DOHH2 (cell line): Measurements from ENCODE around the gene PPP1R15A.

Experiments used
- H3F3A ChIP-seq: fragments of 200-600 bp; sonication (generic), shearing (Covaris generic); 2 replicates; pipeline ENCODE4 v1.6.0; 2016; ENCODE audit warnings: antibody characterized with exemption, mild to moderate bottlenecking; ENCODE audit not compliant: control insufficient read depth, insufficient read depth
- H3K27ac ChIP-seq: fragments of 200-600 bp; sonication (generic); 2 replicates; pipeline ENCODE4 v1.5.1; 2014; ENCODE audit warnings: low read depth, mild to moderate bottlenecking, low read length, moderate library complexity
- H3K27me3 ChIP-seq: fragments of 200-600 bp; sonication (generic); 2 replicates; pipeline ENCODE4 v1.6.1; 2014; ENCODE audit warnings: mild to moderate bottlenecking, low read length, mixed read lengths; ENCODE audit not compliant: control insufficient read depth
- H3K36me3 ChIP-seq: fragments of 200-600 bp; sonication (generic); 2 replicates; pipeline ENCODE4 v1.6.1; 2014; ENCODE audit warnings: mild to moderate bottlenecking, low read length, moderate library complexity, mixed read lengths; ENCODE audit not compliant: control insufficient read depth
- H3K4me1 ChIP-seq: fragments of 200-600 bp; sonication (generic); 2 replicates; pipeline ENCODE4 v1.6.1; 2014; ENCODE audit warnings: mild to moderate bottlenecking, low read length, mixed read lengths; ENCODE audit not compliant: control insufficient read depth
- H3K4me2 ChIP-seq: fragments of 200-600 bp; sonication (generic); 2 replicates; pipeline ENCODE4 v1.6.0; 2014; ENCODE audit warnings: mild to moderate bottlenecking, low read length, moderate library complexity
- H3K4me3 ChIP-seq: fragments of 200-600 bp; sonication (generic); 2 replicates; pipeline ENCODE4 v1.5.1; 2014; ENCODE audit warnings: mild to moderate bottlenecking, low read length, mixed read lengths
- H3K79me2 ChIP-seq: fragments of 200-600 bp; sonication (generic); 2 replicates; pipeline ENCODE4 v1.6.1; 2014; ENCODE audit warnings: mild to moderate bottlenecking, low read length, mixed read lengths; ENCODE audit not compliant: control insufficient read depth
- H3K9me2 ChIP-seq: fragments of 200-600 bp; sonication (generic); replicated peaks from 2 replicates; pipeline ENCODE4 v1.6.1; 2014; ENCODE audit warnings: mild to moderate bottlenecking, low read length, mixed read lengths; ENCODE audit not compliant: control insufficient read depth
- H3K9me3 ChIP-seq: fragments of 200-600 bp; sonication (generic); 2 replicates; pipeline ENCODE4 v1.6.1; 2014; ENCODE audit warnings: antibody characterized with exemption, low read length, mixed read lengths; ENCODE audit not compliant: control insufficient read depth, insufficient read depth
- H4K20me1 ChIP-seq: fragments of 200-600 bp; sonication (generic); 2 replicates; pipeline ENCODE4 v1.6.0; 2014; ENCODE audit warnings: low read depth, mild to moderate bottlenecking, antibody characterized with exemption, low read length, moderate library complexity; ENCODE audit not compliant: control insufficient read depth, insufficient read depth
- CTCF ChIP-seq: fragments of 200-600 bp; sonication (generic); IDR thresholded peaks from one replicate; pipeline ENCODE4 v1.5.1; 2014; ENCODE audit warnings: antibody characterized with exemption, mild to moderate bottlenecking, low read depth, low read length; ENCODE audit not compliant: poor library complexity, severe bottlenecking
- EZH2phosphoT487 ChIP-seq: fragments of 200-600 bp; sonication (generic); IDR thresholded peaks from 2 replicates; pipeline ENCODE4 v1.6.1; 2017; ENCODE audit warnings: borderline replicate concordance, mild to moderate bottlenecking, antibody characterized with exemption, low read length, moderate library complexity, mixed read lengths

PPP1R15A gene

GRCh38 chr19:48872182-48872883 is at the start of gene PPP1R15A:
Gene PPP1R15A (plus strand): TSS chr19:48872421. CDS start chr19:48873234, 813 bp downstream.
- TF ChIP-seq EZH2phosphoT487, result no peak
- Histone ChIP-seq H3K36me3 (peaks cover 43% of the 10 kb centered on the region), H3K4me3 (peak within 1 kb of the TSS; percentile 100), H3K4me2 (peak within 1 kb of the TSS; percentile 92), H3K9me2 (no peaks in the 10 kb centered on the region), H3K27ac (peak within 1 kb of the TSS; percentile 96), H3K9me3 (no peaks in the 10 kb centered on the region), H3K27me3 (no peaks in the 10 kb centered on the region), H3K79me2 (peaks cover 32% of the 10 kb centered on the region), H3K4me1 (peaks cover 48% of the 10 kb centered on the region), H3F3A (peaks cover 34% of the 10 kb centered on the region), H4K20me1 (peaks cover 16% of the 10 kb centered on the region; the same call in 1 of the 2 replicates)

- peaks cover 6% of the 10 kb centered on the region; the same call in 1 of the 2 replicates for H3K4me1 ChIP-seq
- no peaks in the 10 kb centered on the region for H3K36me3 ChIP-seq
- H4K20me1 ChIP-seq, result no peaks in the 10 kb centered on the region
- TF ChIP-seq EZH2phosphoT487 (no peak), CTCF (no peak)
- 0 out of 2 replicates have a peak, but pooled peaks cover 2% of the 10 kb centered on the region for H3F3A ChIP-seq
- H3K79me2 ChIP-seq, result no peaks in the 10 kb centered on the region
- H3K4me2 ChIP-seq, result no peak overlapping the region
- no peak overlapping the region for H3K27ac ChIP-seq
- no peak overlapping the region for H3K4me3 ChIP-seq
- H3K9me2 ChIP-seq, result no peaks in the 10 kb centered on the region
- H3K9me3 ChIP-seq, result peaks cover 9% of the 10 kb centered on the region; the same call in 1 of the 2 replicates
- no peaks in the 10 kb centered on the region for H3K27me3 ChIP-seq
Observed at GRCh38 chr19:48822514-48822913, 49.7 kb upstream of the PPP1R15A start.

GRCh38 chr19:48826606-48827020 is 45.6 kb upstream of the PPP1R15A start:
- no peaks in the 10 kb centered on the region for H3K36me3 ChIP-seq
- no peaks in the 10 kb centered on the region for H3K9me2 ChIP-seq
- H3K4me1 ChIP-seq, result no peaks in the 10 kb centered on the region
- TF ChIP-seq CTCF (peak; percentile 46), EZH2phosphoT487 (no peak)
- no peak overlapping the region for H3K27ac ChIP-seq
- no peak overlapping the region for H3K4me3 ChIP-seq
- peaks cover 9% of the 10 kb centered on the region; the same call in 1 of the 2 replicates for H3K9me3 ChIP-seq
- H3K4me2 ChIP-seq, result no peak overlapping the region
- H3K79me2 ChIP-seq, result no peaks in the 10 kb centered on the region
- 0 out of 2 replicates have a peak, but pooled peaks cover 2% of the 10 kb centered on the region for H3F3A ChIP-seq
- no peaks in the 10 kb centered on the region for H3K27me3 ChIP-seq
- H4K20me1 ChIP-seq, result no peaks in the 10 kb centered on the region

GRCh38 chr19:48830088-48830487 is 42.1 kb upstream of the PPP1R15A start:
- Histone ChIP-seq H3K9me3 (no peaks in the 10 kb centered on the region), H3K4me2 (no peak overlapping the region), H3K36me3 (no peaks in the 10 kb centered on the region), H3K4me1 (peaks cover 7% of the 10 kb centered on the region), H3K79me2 (no peaks in the 10 kb centered on the region), H3K27me3 (no peaks in the 10 kb centered on the region), H3K9me2 (no peaks in the 10 kb centered on the region), H3K4me3 (no peak overlapping the region), H3K27ac (no peak overlapping the region), H4K20me1 (no peaks in the 10 kb centered on the region), H3F3A (no peaks in the 10 kb centered on the region)
- TF ChIP-seq EZH2phosphoT487, result no peak
